HG03442 (cell line): Measurements from ENCODE around the gene PGLYRP3.

Experiments
- ATAC-seq: cut with Tn5 transposase; IDR thresholded peaks from one replicate; pipeline ENCODE4 v1.9.1; 2021; ENCODE audit warnings: mild to moderate bottlenecking, moderate library complexity; ENCODE audit not compliant: unreplicated experiment

The PGLYRP3 gene

GRCh38 chr1:153312570-153313186 is at the start of gene PGLYRP3:
PGLYRP3 (minus strand) TSS chr1:153312952; CDS start chr1:153310665, 2,287 bp downstream.
- ATAC-seq, result no peak

GRCh38 chr1:153362187-153362775 is 49.5 kb upstream of the PGLYRP3 start:
- ATAC-seq, result no peak

GRCh38 chr1:153361480-153362109 is 48.8 kb upstream of the PGLYRP3 start:
- no peak for ATAC-seq

GRCh38 chr1:153360592-153361479 is 48.1 kb upstream of the PGLYRP3 start:
- no peak for ATAC-seq

GRCh38 chr1:153360190-153360589 is 47.4 kb upstream of the PGLYRP3 start:
- ATAC-seq, result no peak

GRCh38 chr1:153359241-153359640 is 46.5 kb upstream of the PGLYRP3 start:
- no peak for ATAC-seq

- ATAC-seq, result no peak
Observed at GRCh38 chr1:153358691-153358975, 45.9 kb upstream of the PGLYRP3 start.

- no peak for ATAC-seq
Observed at GRCh38 chr1:153357853-153358690, 45.3 kb upstream of the PGLYRP3 start, which contains the start of gene S100A9. S100A9 (plus strand) TSS chr1:153357854; CDS start chr1:153358284, 430 bp downstream.

- no peak for ATAC-seq
Observed at GRCh38 chr1:153357076-153357852, 44.5 kb upstream of the PGLYRP3 start.

GRCh38 chr1:153356392-153357075 is 43.8 kb upstream of the PGLYRP3 start:
- ATAC-seq, result no peak

- no peak for ATAC-seq
Observed at GRCh38 chr1:153355445-153356071, 42.8 kb upstream of the PGLYRP3 start.

GRCh38 chr1:153354515-153355193 is 41.9 kb upstream of the PGLYRP3 start:
- no peak for ATAC-seq

- ATAC-seq, result no peak
Observed at GRCh38 chr1:153353226-153353947, 40.6 kb upstream of the PGLYRP3 start.

- no peak for ATAC-seq
Observed at GRCh38 chr1:153352523-153352922, 39.8 kb upstream of the PGLYRP3 start.

- no peak for ATAC-seq
Observed at GRCh38 chr1:153350321-153350957, 37.7 kb upstream of the PGLYRP3 start.

- ATAC-seq, result no peak
Observed at GRCh38 chr1:153349363-153350320, 36.9 kb upstream of the PGLYRP3 start.
